Activated CD8-positive, alpha-beta T cell treated with anti-CD3 and anti-CD28 coated beads for 36 hours (primary cell): Measurements from ENCODE around the gene EVPLL. TPM values are rescaled to one million over a fixed set of nuclear protein-coding genes. Genes with fewer than 3 reads are reported as not detected.

Source experiments
- ATAC-seq: fragments of 200-7000 bp; cut with Tn5 transposase; one replicate; pipeline ENCODE4 v1.10.0; 2021; ENCODE audit warnings: mild to moderate bottlenecking, moderate library complexity
- CTCF ChIA-PET: fragments of 350-600 bp; sonication (Branson Sonifier 250); formaldehyde crosslinking; loops from one replicate; lab custom pipeline; 2021; ENCODE audit warnings: antibody characterized with exemption; lab: Charles Lee
- POLR2A ChIA-PET: fragments of 350-600 bp; sonication (Branson Sonifier 250); formaldehyde crosslinking; loops from one replicate; lab custom pipeline; 2021; ENCODE audit warnings: antibody characterized with exemption; lab: Charles Lee
- DNase-seq: peaks from one replicate; pipeline ENCODE4 v3.0.0-alpha.2; 2020
- H3K27ac Mint-ChIP-seq: one replicate; pipeline ENCODE4 v1.8.0; 2021; ENCODE audit warnings: mild to moderate bottlenecking, mixed read lengths
- H3K27me3 Mint-ChIP-seq: one replicate; pipeline ENCODE4 v1.8.0; 2021; ENCODE audit warnings: mixed read lengths
- H3K36me3 Mint-ChIP-seq: one replicate; pipeline ENCODE4 v1.8.0; 2021; ENCODE audit warnings: low read depth, mixed read lengths
- H3K4me1 Mint-ChIP-seq: one replicate; pipeline ENCODE4 v1.8.0; 2021; ENCODE audit warnings: low read depth, mixed read lengths
- H3K4me3 Mint-ChIP-seq: one replicate; pipeline ENCODE4 v1.8.0; 2021; ENCODE audit warnings: mild to moderate bottlenecking, moderate library complexity, mixed read lengths
- H3K9me3 Mint-ChIP-seq: one replicate; pipeline ENCODE4 v1.8.0; 2021; ENCODE audit warnings: mixed read lengths
- CTCF ChIP-seq: fragments of 200-600 bp; IDR thresholded peaks from one replicate; pipeline ENCODE4 v1.8.0; 2022; ENCODE audit warnings: antibody characterized with exemption, mild to moderate bottlenecking
- intact Hi-C: fragments of 100-400 bp; cut with micrococcal nuclease; formaldehyde crosslinking; loops from one replicate; pipeline ENCODE4 v1.10.0; 2022
- total RNA-seq, 2 experiments: library from RNA; stranded (reverse); gene quantifications; one replicate each; pipeline ENCODE4 v1.2.3, GENCODE V29; 2021

EVPLL gene
- total RNA-seq, 2 experiments from 2014 or later: not detected

GRCh38 chr17:18339933-18340332 is 37.6 kb upstream of the EVPLL start:
- intact Hi-C loops: no loop called here
- H3K4me3 Mint-ChIP-seq: no peak overlapping the region
- TF ChIP-seq CTCF: no peak
- DNase-seq: no peak
- no peaks in the 10 kb centered on the region for H3K9me3 Mint-ChIP-seq
- ChIA-PET POLR2A (interaction anchor here (1.3 kb wide), 1 partner anchor 12 kb away, joined by 4 read pairs; no protein-coding TSS in a partner anchor), CTCF (interaction anchor here (0.8 kb wide), 1 partner anchor 19 kb away, joined by 3 read pairs; no protein-coding TSS in a partner anchor)
- no peak for ATAC-seq
- no peaks in the 10 kb centered on the region for H3K27me3 Mint-ChIP-seq
- no peak overlapping the region for H3K27ac Mint-ChIP-seq
- H3K4me1 Mint-ChIP-seq: no peaks in the 10 kb centered on the region
- H3K36me3 Mint-ChIP-seq: peaks cover 39% of the 10 kb centered on the region

- H3K4me3 Mint-ChIP-seq: no peak overlapping the region
- H3K4me1 Mint-ChIP-seq: no peaks in the 10 kb centered on the region
- H3K27me3 Mint-ChIP-seq: no peaks in the 10 kb centered on the region
- POLR2A ChIA-PET: interaction anchor here (1.0 to 1.1 kb wide), 3 partner anchors 12 to 83 kb away, joined by 3 read pairs; no protein-coding TSS in a partner anchor
- DNase-seq: no peak
- peaks cover 41% of the 10 kb centered on the region for H3K36me3 Mint-ChIP-seq
- CTCF ChIA-PET: no interaction called here
- intact Hi-C loops: no loop called here
- no peak for ATAC-seq
- TF ChIP-seq CTCF: no peak
- no peaks in the 10 kb centered on the region for H3K9me3 Mint-ChIP-seq
- no peak overlapping the region for H3K27ac Mint-ChIP-seq
Observed at GRCh38 chr17:18344021-18344420, 33.6 kb upstream of the EVPLL start.

- peaks cover 20% of the 10 kb centered on the region for H3K36me3 Mint-ChIP-seq
- H3K27me3 Mint-ChIP-seq: no peaks in the 10 kb centered on the region
- intact Hi-C loops: no loop called here
- no peak for ATAC-seq
- no peak overlapping the region for H3K4me3 Mint-ChIP-seq
- H3K9me3 Mint-ChIP-seq: no peaks in the 10 kb centered on the region
- ChIA-PET POLR2A (no interaction called here), CTCF (no interaction called here)
- DNase-seq: no peak
- no peak overlapping the region for H3K27ac Mint-ChIP-seq
- TF ChIP-seq CTCF: no peak
- H3K4me1 Mint-ChIP-seq: no peaks in the 10 kb centered on the region
Observed at GRCh38 chr17:18353541-18353940, 24.0 kb upstream of the EVPLL start.

GRCh38 chr17:18356624-18357023 is 21.0 kb upstream of the EVPLL start:
- intact Hi-C loops: no loop called here
- POLR2A ChIA-PET: no interaction called here
- CTCF ChIA-PET: no interaction called here
- Mint-ChIP-seq H3K27ac (no peak overlapping the region), H3K9me3 (no peaks in the 10 kb centered on the region), H3K4me1 (peaks cover 3% of the 10 kb centered on the region), H3K36me3 (peaks cover 23% of the 10 kb centered on the region), H3K4me3 (no peak overlapping the region), H3K27me3 (no peaks in the 10 kb centered on the region)
- no peak for DNase-seq
- no peak for ATAC-seq
- no peak for TF ChIP-seq CTCF

GRCh38 chr17:18360518-18360917 is 17.1 kb upstream of the EVPLL start:
- H3K9me3 Mint-ChIP-seq: no peaks in the 10 kb centered on the region

More at GRCh38 chr17:18360518-18360917, 17.1 kb upstream of the EVPLL start:
- H3K4me1 Mint-ChIP-seq: peaks cover 16% of the 10 kb centered on the region
- DNase-seq (no peak), ATAC-seq (no peak)
- H3K27ac Mint-ChIP-seq: no peak overlapping the region
- H3K36me3 Mint-ChIP-seq: peaks cover 5% of the 10 kb centered on the region
- no peak for TF ChIP-seq CTCF
- intact Hi-C loops: no loop called here
- ChIA-PET POLR2A (no interaction called here), CTCF (no interaction called here)
- no peak overlapping the region for H3K4me3 Mint-ChIP-seq
- H3K27me3 Mint-ChIP-seq: no peaks in the 10 kb centered on the region
